ENCODE results near the gene ARHGEF39. TPM values are rescaled to one million over a fixed set of nuclear protein-coding genes. Genes with fewer than 3 reads are reported as not detected.
A peak's percentile ranks its signal among the peaks of the same experiment; 100 is the strongest.

ARHGEF39 gene
- total and polyA plus RNA-seq, 2 experiments from 2014 or later = 5.2 to 9.4 TPM

DNA sequence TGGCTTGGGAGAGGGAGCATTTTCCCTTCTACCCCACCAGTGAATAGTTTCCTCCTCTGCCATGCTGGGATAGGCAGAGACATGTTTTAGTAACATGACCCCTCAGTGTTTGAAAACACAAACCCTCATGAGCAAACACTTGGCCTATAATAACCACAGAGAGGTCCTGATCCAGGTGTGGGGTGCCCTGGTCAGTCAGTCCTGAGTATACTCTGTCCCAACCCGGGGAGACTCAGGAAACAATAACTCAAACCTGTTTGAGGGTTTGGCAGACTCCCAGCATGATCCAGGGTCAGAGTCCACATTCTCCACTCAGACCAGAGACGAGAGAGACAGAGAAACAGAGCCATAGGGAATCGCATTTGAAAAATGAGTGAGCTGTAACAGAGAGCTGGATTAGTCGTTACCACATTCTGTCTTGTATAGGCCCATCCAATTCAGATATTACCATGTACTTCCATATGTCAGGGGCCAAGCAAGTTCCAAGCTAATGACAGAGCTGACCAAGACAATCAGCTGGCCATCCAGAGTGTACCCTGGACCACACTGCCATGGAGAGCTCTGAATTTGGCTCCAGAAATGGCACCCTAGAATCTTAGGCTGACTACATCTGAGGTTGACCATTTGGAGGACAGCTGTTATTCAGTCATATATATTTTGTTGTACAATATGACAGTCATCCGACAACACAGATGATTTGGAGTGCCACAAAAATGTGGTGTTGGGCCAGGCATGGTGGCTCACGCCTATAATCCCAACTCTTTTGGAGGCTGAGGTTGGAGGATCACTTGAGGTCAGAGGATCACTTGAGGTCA lies 4.5 kb upstream of the ARHGEF39 start:
- H3K9me3 ChIP-seq (ENCODE audit: low read depth) = no peaks in the 10 kb centered on the region
- no peaks in the 10 kb centered on the region for H3K36me3 ChIP-seq (replicated peaks; ENCODE audit: insufficient read depth, low read depth)
- peak overlapping the region; percentile 22 for H2AFZ ChIP-seq
- WGBS (ENCODE audit: low lambda C conversion rate, missing lambda C conversion rate) = 50% methylated on average over 6 of the region's 6 CpGs
- peak overlapping the region; percentile 90 for H3K27ac ChIP-seq
- peak overlapping the region; percentile 33 for H3K4me2 ChIP-seq
- TF ChIP-seq EZH2 (IDR thresholded peaks at IDR 0.05; ENCODE audit: borderline replicate concordance) (no peak), EZH2phosphoT487 (IDR thresholded peaks at IDR 0.05; ENCODE audit: low read depth, severe bottlenecking, unreplicated experiment) (no peak)
- TF ChIP-seq, protein P1, sequence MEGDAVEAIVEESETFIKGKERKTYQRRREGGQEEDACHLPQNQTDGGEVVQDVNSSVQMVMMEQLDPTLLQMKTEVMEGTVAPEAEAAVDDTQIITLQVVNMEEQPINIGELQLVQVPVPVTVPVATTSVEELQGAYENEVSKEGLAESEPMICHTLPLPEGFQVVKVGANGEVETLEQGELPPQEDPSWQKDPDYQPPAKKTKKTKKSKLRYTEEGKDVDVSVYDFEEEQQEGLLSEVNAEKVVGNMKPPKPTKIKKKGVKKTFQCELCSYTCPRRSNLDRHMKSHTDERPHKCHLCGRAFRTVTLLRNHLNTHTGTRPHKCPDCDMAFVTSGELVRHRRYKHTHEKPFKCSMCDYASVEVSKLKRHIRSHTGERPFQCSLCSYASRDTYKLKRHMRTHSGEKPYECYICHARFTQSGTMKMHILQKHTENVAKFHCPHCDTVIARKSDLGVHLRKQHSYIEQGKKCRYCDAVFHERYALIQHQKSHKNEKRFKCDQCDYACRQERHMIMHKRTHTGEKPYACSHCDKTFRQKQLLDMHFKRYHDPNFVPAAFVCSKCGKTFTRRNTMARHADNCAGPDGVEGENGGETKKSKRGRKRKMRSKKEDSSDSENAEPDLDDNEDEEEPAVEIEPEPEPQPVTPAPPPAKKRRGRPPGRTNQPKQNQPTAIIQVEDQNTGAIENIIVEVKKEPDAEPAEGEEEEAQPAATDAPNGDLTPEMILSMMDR (IDR thresholded peaks at IDR 0.05; ENCODE audit: poor library complexity) = no peak
- DNase-seq (ENCODE audit: low spot score) = peak; percentile 68
- no peaks in the 10 kb centered on the region for H3K9me2 ChIP-seq (replicated peaks; ENCODE audit: insufficient read depth)
- no peaks in the 10 kb centered on the region for H3K27me3 ChIP-seq
- no peak overlapping the region for H3K4me3 ChIP-seq
- H3K4me1 ChIP-seq (ENCODE audit: insufficient read depth) = peaks cover 19% of the 10 kb centered on the region
- no peaks in the 10 kb centered on the region for H4K20me1 ChIP-seq (ENCODE audit: insufficient read depth, poor library complexity, severe bottlenecking)
- H3K79me2 ChIP-seq = no peaks in the 10 kb centered on the region

DNA sequence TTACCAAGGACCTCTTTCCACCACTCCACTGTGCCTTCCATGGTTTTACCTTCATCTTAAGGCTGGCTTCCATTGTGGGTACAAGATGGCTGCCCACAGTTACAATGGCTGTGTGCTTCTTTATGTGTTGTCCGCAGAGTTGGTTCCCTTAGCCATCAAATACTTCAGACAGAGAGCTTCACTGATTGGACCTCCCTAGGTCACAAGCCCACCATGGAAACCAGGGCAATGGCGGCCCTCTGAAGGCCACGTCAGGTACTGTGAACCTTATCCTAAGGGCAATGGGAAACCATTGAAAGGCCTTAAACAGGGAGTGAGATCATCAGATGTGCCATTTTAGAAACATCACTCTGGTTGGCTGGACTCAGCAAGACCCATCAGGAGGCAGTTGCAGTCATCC lies 2.9 kb upstream of the ARHGEF39 start:
- TF ChIP-seq EZH2 (IDR thresholded peaks at IDR 0.05; ENCODE audit: borderline replicate concordance) = no peak
- no peak for TF ChIP-seq EZH2phosphoT487 (IDR thresholded peaks at IDR 0.05; ENCODE audit: low read depth, severe bottlenecking, unreplicated experiment)
- TF ChIP-seq, protein P1 (IDR thresholded peaks at IDR 0.05; ENCODE audit: poor library complexity) = no peak
- Histone ChIP-seq H4K20me1 (ENCODE audit: insufficient read depth, poor library complexity, severe bottlenecking) (no peaks in the 10 kb centered on the region), H3K36me3 (replicated peaks; ENCODE audit: insufficient read depth, low read depth) (no peaks in the 10 kb centered on the region), H3K27me3 (no peaks in the 10 kb centered on the region), H3K79me2 (no peaks in the 10 kb centered on the region), H3K9me3 (ENCODE audit: low read depth) (no peaks in the 10 kb centered on the region), H3K27ac (no peak overlapping the region), H2AFZ (no peak overlapping the region), H3K4me2 (no peak overlapping the region), H3K4me3 (no peak overlapping the region), H3K4me1 (ENCODE audit: insufficient read depth) (peaks cover 20% of the 10 kb centered on the region), H3K9me2 (replicated peaks; ENCODE audit: insufficient read depth) (no peaks in the 10 kb centered on the region)
- 98% methylated on average over 3 of the region's 3 CpGs for WGBS (ENCODE audit: low lambda C conversion rate, missing lambda C conversion rate)
- no peak for DNase-seq (ENCODE audit: low spot score)

DNA sequence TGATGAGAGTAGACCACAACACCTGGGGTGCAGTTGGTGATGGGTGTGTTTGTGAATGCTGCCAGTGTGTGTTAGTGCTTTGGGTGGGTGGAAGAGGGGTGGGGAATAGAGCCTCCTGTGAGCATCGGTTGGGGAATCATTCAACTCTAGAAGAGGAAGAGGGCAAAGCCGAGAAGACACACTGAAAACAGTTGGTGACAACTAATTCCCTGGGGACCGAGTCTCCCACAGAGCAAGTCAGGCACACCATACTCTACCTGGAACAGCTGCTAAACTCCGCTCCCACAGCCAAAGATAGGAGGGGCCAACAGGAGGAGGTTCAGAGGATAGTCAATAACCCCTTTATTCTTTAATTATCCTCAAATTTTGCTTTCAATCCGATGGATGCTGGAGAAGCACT lies 1.6 kb upstream of the ARHGEF39 start:
- no peak overlapping the region for H3K27ac ChIP-seq
- no peaks in the 10 kb centered on the region for H3K27me3 ChIP-seq

More for the DNA sequence above, 1.6 kb upstream of the ARHGEF39 start:
- no peaks in the 10 kb centered on the region for H3K9me3 ChIP-seq (ENCODE audit: low read depth)
- H3K79me2 ChIP-seq = no peaks in the 10 kb centered on the region
- no peak overlapping the region for H2AFZ ChIP-seq
- DNase-seq (ENCODE audit: low spot score) = no peak
- H3K4me3 ChIP-seq = no peak overlapping the region
- peaks cover 20% of the 10 kb centered on the region for H3K4me1 ChIP-seq (ENCODE audit: insufficient read depth)
- H4K20me1 ChIP-seq (ENCODE audit: insufficient read depth, poor library complexity, severe bottlenecking) = no peaks in the 10 kb centered on the region
- WGBS (ENCODE audit: low lambda C conversion rate, missing lambda C conversion rate) = 90% methylated on average over 5 of the region's 5 CpGs
- no peak overlapping the region for H3K4me2 ChIP-seq
- no peaks in the 10 kb centered on the region for H3K9me2 ChIP-seq (replicated peaks; ENCODE audit: insufficient read depth)
- H3K36me3 ChIP-seq (replicated peaks; ENCODE audit: insufficient read depth, low read depth) = no peaks in the 10 kb centered on the region
- TF ChIP-seq EZH2phosphoT487 (IDR thresholded peaks at IDR 0.05; ENCODE audit: low read depth, severe bottlenecking, unreplicated experiment) (no peak), EZH2 (IDR thresholded peaks at IDR 0.05; ENCODE audit: borderline replicate concordance) (no peak)
- TF ChIP-seq, protein P1 (IDR thresholded peaks at IDR 0.05; ENCODE audit: poor library complexity) = no peak

Measured in hepatocyte (in vitro differentiated cells).